NCI-H446 treated with DMSO at 0.1 percent for 48 hours (cell line): ENCODE results near the gene METTL25B.
"Not testable (repeated sequence)": the region's sequence is repeated elsewhere in the genome, so short reads cannot be mapped to it uniquely, and the experiment has no call there.

Source experiments
- DNase-seq: peaks from one replicate; lab custom pipeline; 2025; lab: John Stamatoyannopoulos, UW

METTL25B gene

GRCh38 chr1:156748670-156749418, 20.6 kb downstream of the METTL25B start:
- DNase-seq, result no peak

GRCh38 chr1:156749419-156750118, 21.3 kb downstream of the METTL25B start:
- DNase-seq, result no peak

GRCh38 chr1:156750191-156750672, 22.0 kb downstream of the METTL25B start:
- no peak for DNase-seq

DNA sequence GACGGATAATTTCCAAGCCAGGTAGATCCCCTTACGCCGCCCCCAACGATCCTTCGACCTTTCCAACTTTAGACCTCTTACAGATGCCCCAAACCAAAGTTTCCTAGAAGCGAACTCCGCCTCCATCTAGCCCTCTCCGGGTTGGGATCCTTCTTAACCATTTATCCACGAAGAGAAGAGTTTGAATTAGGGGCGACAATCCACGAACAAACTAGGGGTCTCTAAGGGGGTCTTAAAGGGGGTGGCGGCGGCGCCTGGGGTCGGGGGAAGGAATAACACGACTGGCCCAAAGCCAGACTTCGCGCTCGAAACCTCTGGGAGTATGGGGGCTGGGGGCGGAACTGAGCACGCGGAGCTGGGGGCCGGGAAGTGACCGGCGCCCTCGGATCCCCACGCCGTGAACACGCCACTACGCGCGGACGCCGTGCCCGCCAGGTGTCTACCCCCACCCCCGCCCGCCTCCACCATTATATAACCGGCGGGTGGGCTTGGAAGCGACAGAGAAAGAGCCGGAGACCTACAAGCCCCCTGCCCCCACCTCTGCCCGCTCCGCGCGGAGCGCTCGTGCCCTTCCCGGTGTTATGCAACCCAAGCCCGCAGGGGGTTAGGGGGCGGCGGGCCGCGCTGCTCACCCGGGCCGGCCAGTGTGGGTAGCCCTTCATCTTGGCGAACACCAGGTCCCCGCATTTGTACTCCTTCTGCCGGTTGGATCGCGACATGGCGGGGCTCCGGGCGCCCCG, 22.6 kb downstream of the METTL25B start:
- no peak for DNase-seq

GRCh38 chr1:156751451-156751756, 23.1 kb downstream of the METTL25B start, which contains the start of gene HDGF:
HDGF (minus strand) TSS chr1:156751675; CDS start chr1:156751429, 246 bp downstream.
- DNase-seq, result no peak

DNA sequence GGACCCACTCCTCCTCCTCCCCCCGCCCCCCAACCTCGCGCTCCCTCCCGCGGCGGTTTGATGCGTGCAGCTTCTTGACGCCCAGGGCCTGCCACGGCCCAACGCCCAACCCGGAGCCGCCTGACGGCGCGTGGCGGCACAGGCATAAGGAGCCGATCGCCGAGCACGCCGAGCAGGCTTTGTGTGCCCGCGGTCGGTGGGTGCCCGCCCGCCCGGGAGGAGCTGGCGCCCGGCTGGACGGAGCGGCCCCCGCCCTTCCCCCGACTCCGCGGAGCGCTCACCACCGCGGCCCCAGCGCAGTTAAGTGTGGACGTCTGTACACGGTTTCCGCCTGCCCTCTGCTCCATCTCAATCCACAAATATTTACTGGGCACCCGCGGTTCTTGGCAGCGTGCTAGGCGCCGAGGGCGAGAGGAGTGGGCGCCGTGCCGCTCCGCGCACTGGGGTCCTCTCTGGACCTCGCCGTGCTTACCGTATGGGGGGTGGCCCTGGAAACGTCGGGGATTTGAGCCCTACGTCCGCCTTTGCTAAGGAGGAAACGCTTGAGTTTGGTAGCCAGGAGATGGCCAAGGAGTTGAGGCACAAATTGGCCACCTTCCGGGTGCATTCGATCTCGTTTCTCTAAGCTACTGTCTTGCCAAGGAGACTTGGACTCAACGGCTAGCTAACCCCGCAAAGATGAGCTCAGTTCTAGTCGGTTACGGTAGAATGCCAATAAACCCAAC, 23.6 kb downstream of the METTL25B start:
- DNase-seq, result peak; percentile 92

GRCh38 chr1:156752843-156753482, 24.7 kb downstream of the METTL25B start:
- no peak for DNase-seq

DNA sequence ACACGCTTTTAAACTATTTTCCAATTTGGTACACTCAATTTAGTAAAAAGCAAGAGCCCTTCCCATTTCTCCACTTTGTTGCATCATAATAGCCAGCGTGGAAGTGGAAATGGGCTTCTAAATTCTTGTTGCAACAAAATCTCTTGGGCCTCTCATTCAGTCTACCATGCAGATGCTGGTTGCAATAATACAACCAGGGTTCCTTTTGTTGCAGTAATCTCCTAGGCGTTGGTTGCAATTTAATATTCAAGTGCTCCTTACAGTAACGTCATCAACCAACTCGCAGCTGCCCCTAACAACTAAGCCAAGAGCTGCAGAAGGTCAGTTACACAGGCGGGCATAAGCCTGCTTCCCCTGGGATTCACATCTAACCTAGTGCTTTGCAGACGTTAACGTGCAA, 25.9 kb downstream of the METTL25B start:
- DNase-seq, result no peak

DNA sequence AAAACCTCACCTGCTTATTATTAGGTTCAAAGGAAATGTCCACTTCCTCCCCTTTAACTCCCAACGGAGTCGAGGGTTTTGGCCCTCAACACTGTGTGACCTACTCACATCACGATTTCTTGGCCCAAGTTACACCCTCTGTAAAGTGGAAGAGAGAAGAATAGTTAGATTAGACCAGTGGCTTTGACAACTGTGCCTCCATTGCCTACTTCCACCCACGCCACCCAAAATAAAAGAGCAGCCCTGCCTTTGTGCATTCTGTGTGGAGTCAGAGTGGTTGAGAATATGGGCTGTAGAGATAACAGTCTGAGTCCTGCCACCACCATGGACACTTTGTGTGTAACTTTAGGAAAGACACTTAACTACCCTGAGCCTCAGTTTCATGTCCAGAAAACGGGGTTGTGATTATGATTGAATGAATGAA, 27.3 kb downstream of the METTL25B start:
- DNase-seq, result no peak

- DNase-seq, result no peak
Measured at GRCh38 chr1:156756355-156756754, 28.1 kb downstream of the METTL25B start.

DNA sequence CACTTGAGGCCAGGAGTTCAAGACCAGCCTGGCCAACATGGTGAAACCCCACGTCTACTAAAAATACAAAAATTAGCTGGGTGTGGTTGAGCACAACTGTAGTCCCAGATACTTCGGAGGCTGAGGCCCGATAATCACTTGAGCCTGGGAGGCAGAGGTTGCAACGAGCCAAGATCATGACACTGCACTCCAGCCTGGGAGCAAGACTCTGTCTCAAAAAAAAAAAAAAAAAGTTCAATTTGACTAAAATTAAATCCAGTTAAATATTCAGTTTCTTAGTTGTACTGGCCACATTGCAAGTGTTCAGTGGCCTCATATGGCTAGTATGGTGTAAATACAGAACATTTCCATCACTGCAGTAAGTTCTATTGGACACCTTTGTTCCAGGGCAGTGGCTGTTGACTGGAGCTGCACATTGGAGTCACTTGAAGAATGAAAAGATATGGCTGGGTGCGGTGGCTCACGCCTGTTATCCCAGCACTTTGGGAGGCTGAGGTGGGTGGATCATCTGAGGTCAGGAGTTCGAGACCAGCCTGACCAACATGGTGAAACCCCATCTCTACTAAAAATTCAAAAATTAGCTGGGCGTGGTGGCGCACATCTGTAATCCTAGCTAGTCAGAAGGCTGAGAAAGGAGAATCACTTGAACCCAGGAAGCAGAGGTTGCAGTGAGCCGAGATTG, 29.4 kb downstream of the METTL25B start:
- not testable (repeated sequence) for DNase-seq

DNA sequence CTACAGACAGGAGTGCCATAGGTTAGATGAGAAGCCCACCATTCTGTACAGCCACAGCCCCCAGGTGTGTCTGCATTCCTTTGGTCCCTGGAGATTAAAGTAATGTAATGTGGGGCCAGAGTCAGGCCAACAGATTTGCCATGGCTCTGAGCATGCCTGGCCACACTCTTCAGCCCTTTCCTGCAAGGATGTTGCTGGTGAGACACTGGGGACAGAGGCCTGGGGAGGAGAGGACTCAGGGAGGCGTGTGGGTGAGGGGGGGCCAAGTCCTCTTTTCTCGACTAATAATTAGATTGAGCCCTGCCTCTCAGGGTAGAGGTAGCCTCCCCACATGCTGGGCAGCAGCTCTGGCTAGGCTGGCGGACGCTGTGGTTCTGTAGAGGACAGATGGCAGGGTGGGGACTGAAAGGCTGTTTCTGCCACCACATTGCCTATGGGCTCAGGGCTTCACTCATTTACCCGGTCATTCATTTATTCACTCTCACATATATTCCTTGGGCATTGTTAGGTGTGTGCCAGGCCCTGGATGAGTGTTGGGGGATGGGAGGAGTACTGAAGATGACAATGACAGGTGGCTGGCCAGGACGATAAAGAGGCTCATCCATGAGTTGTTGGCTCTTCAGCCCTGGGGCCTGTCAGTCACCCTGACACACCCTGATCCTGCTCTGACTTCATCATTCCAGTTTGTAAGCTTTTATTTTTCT, 32.0 kb downstream of the METTL25B start:
- no peak for DNase-seq

DNA sequence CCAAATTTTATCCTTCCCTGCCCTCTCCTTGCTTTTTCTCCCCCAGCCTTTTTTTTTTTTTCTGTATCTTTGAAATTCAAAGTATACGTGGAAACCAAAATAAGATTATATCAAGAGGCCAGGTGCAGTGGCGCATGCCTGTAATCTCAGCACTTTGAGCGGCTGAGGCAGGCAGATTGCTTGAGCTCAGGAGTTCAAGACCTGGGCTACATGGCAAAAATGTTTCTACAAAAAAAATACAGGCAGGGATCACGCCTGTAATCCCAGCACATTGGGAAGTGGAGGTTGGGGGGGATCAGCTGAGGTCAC, 32.5 kb downstream of the METTL25B start:
- DNase-seq, result no peak

DNA sequence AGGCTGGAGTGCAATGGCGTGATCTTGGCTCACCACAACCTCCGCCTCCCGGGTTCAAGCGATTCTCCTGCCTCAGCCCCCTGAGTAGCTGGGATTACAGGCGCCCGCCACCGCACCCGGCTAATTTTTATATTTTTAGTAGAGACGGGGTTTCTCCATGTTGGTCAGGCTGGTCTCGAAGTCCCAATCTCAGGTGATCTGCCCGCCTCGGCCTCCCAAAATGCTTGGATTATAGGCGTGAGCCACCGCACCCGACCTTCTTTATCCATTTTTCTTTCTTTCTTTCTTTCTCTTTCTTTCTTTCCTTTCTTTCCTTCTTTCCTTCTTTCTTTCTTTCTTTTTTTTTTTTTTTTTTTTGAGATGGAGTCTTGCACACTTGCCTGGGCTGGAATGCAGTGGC, 36.9 kb downstream of the METTL25B start:
- not testable (repeated sequence) for DNase-seq

DNA sequence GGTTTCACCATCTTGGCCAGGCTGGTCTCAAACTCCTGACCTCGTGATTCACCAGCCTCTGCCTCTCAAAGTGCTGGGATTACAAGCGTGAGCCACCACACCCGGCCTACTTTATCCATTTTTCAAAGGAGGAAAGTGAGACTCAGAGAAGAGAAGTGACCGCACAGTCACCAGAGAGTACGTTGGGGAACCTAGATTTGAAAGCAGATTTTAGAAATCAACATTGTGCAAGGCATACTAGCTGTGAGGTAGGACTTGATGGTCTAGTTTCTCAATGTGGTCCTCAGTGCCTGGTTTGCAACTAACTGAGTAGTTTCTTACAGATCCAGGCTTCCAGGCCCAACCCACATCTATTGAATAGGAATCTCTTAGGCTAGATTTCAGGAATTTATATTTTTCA, 37.4 kb downstream of the METTL25B start:
- no peak for DNase-seq

- DNase-seq, result no peak
Measured at GRCh38 chr1:156766298-156767100, 38.2 kb downstream of the METTL25B start.

GRCh38 chr1:156767101-156767878, 39.0 kb downstream of the METTL25B start, which contains the start of gene PRCC:
PRCC (plus strand) TSS chr1:156767535; CDS start chr1:156767772, 237 bp downstream.
- peak; percentile 100 for DNase-seq

DNA sequence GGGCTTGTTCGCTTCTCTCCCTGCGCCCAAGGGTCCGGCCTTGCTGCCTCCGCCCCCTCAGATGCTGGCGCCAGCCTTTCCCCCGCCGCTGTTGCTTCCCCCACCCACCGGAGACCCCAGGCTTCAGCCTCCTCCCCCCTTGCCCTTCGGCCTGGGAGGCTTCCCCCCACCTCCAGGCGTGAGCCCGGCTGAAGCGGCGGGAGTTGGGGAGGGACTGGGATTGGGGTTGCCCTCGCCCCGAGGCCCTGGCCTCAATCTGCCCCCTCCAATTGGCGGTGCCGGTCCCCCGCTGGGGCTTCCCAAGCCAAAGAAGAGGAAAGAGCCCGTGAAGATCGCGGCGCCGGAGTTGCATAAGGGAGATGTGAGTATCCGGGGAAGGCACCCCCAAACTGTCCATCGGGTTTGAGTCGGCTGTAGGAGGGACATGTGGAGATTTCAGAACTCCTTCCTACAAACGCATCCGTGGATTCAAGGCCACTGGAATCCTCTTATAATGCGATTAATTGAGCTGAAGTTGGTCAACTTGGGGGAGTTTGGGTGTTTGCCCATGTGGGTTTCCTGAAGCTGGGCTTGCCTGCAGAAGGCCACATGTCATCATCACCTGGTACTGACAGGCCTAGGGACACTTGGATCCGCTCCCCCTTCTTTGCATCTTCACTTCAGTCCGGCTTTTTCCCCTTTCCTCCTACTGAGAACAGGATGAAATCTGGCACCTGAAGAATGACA, 39.8 kb downstream of the METTL25B start:
- no peak for DNase-seq
